Urinary bladder (tissue), 4 donors: ENCODE measurements around the gene SETD1A. TPM values are rescaled to one million over a fixed set of nuclear protein-coding genes. Genes with fewer than 3 reads are reported as not detected.

ENCODE experiments used
- DNase-seq: peaks from one replicate; pipeline ENCODE4 v3.0.0-alpha.2; 2015; ENCODE audit errors: extremely low spot score
- H3K27ac ChIP-seq: one replicate; pipeline ENCODE4 v1.5.1; 2013; ENCODE audit warnings: low read depth, mild to moderate bottlenecking, moderate library complexity
- H3K36me3 ChIP-seq: one replicate; pipeline ENCODE4 v1.6.1; 2013; ENCODE audit warnings: mild to moderate bottlenecking, moderate library complexity; ENCODE audit not compliant: insufficient read depth
- H3K4me1 ChIP-seq: one replicate; pipeline ENCODE4 v1.6.1; 2013; ENCODE audit warnings: mild to moderate bottlenecking, moderate library complexity; ENCODE audit not compliant: insufficient read depth
- H3K4me3 ChIP-seq: one replicate; pipeline ENCODE4 v1.5.1; 2013; ENCODE audit warnings: low read depth, low read length
- WGBS: extraction: QIAGEN DNeasy Blood & Tissue Kit; methylation state at CpG from one replicate; pipeline ENCODE4 v1.1.7; 2013; 5-methylcytosine and 5-hydroxymethylcytosine counted together
- polyA plus RNA-seq: library from polyadenylated mRNA; stranded (reverse); fragments of 200-250 nt; gene quantifications from one replicate; pipeline ENCODE4 v1.2.3, GENCODE V29; 2013
- total RNA-seq: library from RNA; depleted of rRNA; stranded (reverse); fragments of >200 nt; gene quantifications from one replicate; pipeline ENCODE4 v1.2.3, GENCODE V29; 2014
- donor health status: healthy with polysubstance abuse.
- donor health status: healthy.

SETD1A gene
- total and polyA plus RNA-seq, 2 donors = 2.9 to 14.6 TPM

- no peak for DNase-seq
- Histone ChIP-seq H3K36me3 (no peaks in the 10 kb centered on the region), H3K4me1 (no peaks in the 10 kb centered on the region), H3K4me3 (peak overlapping the region; percentile 49), H3K27ac (no peak overlapping the region)
- 65% methylated on average over 21 of the region's 21 CpGs for WGBS
Observed at GRCh38 chr16:30997725-30998711, 40.5 kb downstream of the SETD1A start.

DNA sequence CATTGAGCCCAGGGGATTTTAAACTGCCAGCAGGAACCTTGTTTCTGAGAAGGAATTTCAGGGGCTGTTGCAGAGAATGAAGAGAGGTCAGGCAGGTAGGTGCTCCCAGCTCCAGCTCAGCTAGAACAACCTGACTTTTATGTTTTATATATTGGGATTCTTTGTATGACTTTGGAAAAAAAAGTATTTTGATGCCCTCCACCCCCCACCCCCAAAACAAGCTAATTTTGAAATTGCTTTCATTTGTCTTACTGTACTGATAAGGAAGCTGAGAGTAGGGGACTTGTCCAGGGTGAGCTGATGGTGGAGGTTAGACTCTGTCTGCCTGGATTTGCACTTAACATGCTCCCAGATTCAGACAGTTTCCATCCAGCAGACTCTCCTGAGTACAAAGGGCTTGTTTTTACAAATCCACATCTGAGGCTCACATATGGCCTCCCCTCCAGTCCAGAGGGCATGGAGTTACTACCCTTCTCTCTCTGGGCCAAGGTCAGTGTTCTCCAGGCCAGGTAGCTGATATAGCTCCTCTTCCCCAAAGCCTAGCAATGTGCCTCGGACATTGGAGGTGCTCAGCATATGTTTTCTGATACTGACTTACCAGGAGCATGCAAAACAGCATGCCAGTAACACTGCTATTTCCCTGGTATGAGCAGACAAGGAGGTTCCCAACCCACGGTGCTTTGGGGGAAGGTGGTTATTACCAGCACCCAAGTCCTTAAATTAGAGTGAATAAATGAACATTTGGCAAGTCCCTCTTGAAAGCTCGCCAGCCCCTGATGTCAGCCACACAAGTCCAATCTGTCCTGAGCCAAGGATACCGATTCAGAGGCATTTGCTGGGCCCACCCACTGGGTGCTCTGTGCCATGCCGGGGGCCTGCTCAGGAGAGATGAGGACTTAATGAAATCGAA lies 41.6 kb downstream of the SETD1A start:
- Histone ChIP-seq H3K4me1 (no peaks in the 10 kb centered on the region), H3K27ac (no peak overlapping the region), H3K36me3 (no peaks in the 10 kb centered on the region), H3K4me3 (no peak overlapping the region)
- 72% methylated on average over 6 of the region's 6 CpGs for WGBS
- DNase-seq = no peak

GRCh38 chr16:31000671-31001382 lies 43.3 kb downstream of the SETD1A start:
- Histone ChIP-seq H3K4me1 (no peaks in the 10 kb centered on the region), H3K36me3 (no peaks in the 10 kb centered on the region), H3K4me3 (no peak overlapping the region), H3K27ac (no peak overlapping the region)
- 90% methylated on average over 19 of the region's 19 CpGs for WGBS
- no peak for DNase-seq

DNA sequence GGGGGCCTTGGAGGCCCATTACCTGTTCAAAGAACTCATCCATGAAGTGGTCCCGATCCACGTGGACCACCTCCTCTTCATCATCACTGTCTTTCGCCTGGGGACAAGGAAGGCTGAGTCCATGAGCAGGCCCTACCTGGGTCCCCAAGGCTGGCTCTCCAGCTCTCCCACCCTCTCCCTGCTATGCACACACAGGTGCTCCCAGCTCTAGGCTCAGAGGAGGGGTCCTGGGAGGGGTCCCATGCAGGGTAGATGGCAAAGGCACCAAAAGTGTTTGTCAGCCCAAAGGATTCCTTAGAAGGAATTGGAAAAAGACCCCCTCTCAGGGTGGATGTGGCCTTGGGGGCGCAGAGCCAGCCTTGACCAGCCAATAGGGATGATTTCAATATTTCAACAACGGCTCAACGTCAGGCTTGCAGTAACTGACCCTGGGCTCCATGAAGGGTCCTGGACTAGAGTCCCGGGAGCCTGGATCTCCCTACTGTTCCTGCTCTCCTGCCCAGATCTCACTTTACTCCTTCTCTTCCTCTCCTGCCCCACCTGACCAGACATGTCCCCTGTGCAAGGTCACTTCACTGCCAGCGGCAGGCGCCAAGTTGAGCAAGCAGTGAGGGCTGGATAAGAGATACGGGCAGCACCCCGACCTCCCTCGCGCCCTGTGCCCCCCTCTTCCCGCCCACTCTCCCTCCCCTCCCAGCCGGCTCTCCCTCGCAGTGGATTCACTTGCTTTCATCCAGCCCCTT lies 44.1 kb downstream of the SETD1A start:
- no peak overlapping the region for H3K27ac ChIP-seq
- WGBS = 65% methylated on average over 16 of the region's 16 CpGs

GRCh38 chr16:31002250-31002700 lies 44.7 kb downstream of the SETD1A start:
- no peak overlapping the region for H3K4me3 ChIP-seq
- no peaks in the 10 kb centered on the region for H3K36me3 ChIP-seq
- WGBS = 68% methylated on average over 10 of the region's 10 CpGs
- no peak for DNase-seq
- no peak overlapping the region for H3K27ac ChIP-seq
- no peaks in the 10 kb centered on the region for H3K4me1 ChIP-seq

More for the DNA sequence above, 44.1 kb downstream of the SETD1A start:
- no peaks in the 10 kb centered on the region for H3K4me1 ChIP-seq
- DNase-seq = no peak
- no peaks in the 10 kb centered on the region for H3K36me3 ChIP-seq
- no peak overlapping the region for H3K4me3 ChIP-seq

DNA sequence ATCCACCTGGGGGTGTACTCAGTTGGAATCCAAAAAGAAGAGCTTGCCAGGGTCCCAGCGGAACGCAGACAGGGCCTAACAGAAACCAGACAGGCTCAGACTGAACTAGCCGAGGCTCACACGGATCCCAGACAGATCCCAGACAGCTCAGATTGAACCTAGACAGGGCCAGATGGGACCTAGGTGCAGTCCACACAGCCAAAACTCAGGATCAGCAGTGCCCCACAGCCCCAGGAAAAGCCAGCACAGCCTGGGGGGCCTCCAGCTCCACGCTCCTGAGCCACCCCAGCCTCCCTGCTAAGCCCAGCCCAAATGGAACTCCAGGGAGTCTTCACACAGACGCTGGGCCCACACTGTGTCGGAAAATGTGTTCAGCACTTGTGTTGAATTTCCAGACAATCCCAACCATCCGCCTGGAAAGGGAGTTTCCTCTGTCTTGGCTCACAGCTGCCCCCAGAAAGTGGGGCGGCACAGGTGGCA lies 45.3 kb downstream of the SETD1A start:
- Histone ChIP-seq H3K27ac (no peak overlapping the region), H3K36me3 (no peaks in the 10 kb centered on the region), H3K4me3 (no peak overlapping the region), H3K4me1 (no peaks in the 10 kb centered on the region)
- DNase-seq = no peak
- 75% methylated on average over 9 of the region's 9 CpGs for WGBS

DNA sequence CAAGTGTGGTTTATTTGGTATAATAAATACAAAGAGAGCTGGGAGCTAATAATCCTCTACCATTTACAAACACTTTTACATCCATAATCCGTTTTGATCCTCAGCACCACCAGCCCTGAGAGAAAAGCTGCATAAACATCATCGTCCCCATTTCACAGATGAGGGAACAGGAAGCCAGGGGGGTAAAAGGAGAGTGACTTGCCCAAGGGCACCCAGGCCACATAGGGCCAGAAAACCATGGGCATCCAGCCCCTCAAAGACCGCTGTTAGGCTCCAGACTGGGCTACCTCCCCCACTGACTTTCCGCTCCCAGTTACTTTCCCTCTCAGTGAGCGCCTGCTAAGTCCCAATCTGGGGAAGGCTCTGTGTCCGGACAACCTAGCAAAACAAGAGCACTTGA lies 46.2 kb downstream of the SETD1A start:
- H3K36me3 ChIP-seq = no peaks in the 10 kb centered on the region
- no peak overlapping the region for H3K27ac ChIP-seq
- DNase-seq = no peak
- WGBS = 83% methylated on average over 6 of the region's 6 CpGs
- H3K4me1 ChIP-seq = no peaks in the 10 kb centered on the region
- H3K4me3 ChIP-seq = no peak overlapping the region

DNA sequence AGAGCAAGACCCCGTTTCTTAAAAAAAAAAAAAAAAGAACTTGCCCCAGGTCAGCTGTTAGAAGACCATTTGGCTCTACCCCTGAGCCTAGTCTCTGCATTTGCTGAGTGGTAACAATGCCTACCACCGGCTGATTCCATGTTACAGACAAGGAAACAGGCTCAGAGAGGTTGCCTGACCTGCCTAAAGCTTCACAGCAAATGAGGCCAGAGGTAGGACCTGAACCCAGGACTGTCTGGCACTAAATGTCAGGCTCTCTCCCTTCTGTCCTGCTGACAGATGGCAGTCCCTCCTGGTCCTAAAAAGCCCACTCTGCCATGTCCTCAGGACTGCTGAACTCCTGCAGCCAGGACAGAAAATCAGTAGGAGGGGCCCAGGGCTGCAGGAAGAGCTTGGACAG lies 47.1 kb downstream of the SETD1A start:
- H3K27ac ChIP-seq = no peak overlapping the region
- 82% methylated on average over 2 of the region's 2 CpGs for WGBS
- DNase-seq = no peak
- H3K36me3 ChIP-seq = no peaks in the 10 kb centered on the region
- no peaks in the 10 kb centered on the region for H3K4me1 ChIP-seq
- H3K4me3 ChIP-seq = no peak overlapping the region

- H3K4me1 ChIP-seq = no peaks in the 10 kb centered on the region
- 73% methylated on average over 16 of the region's 16 CpGs for WGBS
- H3K4me3 ChIP-seq = no peak overlapping the region
- H3K36me3 ChIP-seq = no peaks in the 10 kb centered on the region
- no peak overlapping the region for H3K27ac ChIP-seq
- no peak for DNase-seq
Observed at GRCh38 chr16:31005350-31006085, 48.0 kb downstream of the SETD1A start.

GRCh38 chr16:31006086-31006385 lies 48.5 kb downstream of the SETD1A start:
- H3K4me1 ChIP-seq = no peaks in the 10 kb centered on the region
- no peak overlapping the region for H3K27ac ChIP-seq
- no peak for DNase-seq
- no peaks in the 10 kb centered on the region for H3K36me3 ChIP-seq
- 45% methylated on average over 7 of the region's 7 CpGs for WGBS
- no peak overlapping the region for H3K4me3 ChIP-seq

DNA sequence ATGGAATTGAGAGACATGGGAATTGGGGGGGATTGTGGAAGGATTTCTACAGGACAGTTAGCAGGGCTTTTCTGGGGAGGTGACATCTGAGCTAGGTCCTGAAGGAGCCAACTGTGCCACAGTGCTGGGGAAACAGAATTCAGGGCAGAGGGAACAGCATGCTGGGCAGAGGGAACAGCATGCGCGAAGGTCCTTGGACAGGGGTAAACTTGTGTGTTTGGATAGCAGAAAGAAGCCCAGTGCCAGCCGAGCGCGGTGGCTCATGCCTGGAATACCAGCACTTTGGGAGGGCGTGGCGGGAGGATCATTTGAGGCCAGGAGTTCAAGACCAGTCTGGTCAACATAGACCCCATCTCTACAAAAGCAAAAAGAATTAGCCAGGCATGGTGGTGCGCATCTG lies 49.0 kb downstream of the SETD1A start:
- 92% methylated on average over 8 of the region's 8 CpGs for WGBS
- H3K4me3 ChIP-seq = no peak overlapping the region
- no peak for DNase-seq
- no peaks in the 10 kb centered on the region for H3K4me1 ChIP-seq
- H3K27ac ChIP-seq = no peak overlapping the region
- H3K36me3 ChIP-seq = no peaks in the 10 kb centered on the region

DNA sequence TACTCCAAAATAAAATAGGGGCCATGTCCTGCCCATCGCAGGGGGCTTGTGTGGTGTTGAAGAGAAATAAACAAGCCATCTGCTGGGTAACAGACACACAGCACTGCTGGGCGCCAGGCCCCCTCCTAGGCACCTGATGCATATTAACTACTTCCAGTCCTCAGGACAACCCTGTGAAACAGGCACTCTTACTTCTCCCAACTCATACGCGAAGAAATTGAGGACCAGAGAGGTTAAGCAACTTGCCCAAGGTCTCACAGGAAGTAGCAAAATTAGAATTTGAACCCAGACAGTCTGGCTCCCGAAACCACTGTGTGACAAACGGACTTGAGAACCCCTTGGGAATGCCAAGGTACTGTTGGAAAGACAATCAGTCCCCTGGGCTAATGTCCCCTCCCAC lies 50.1 kb downstream of the SETD1A start:
- no peak overlapping the region for H3K27ac ChIP-seq
- H3K4me1 ChIP-seq = no peaks in the 10 kb centered on the region
- no peak overlapping the region for H3K4me3 ChIP-seq
- no peak for DNase-seq
- 62% methylated on average over 6 of the region's 6 CpGs for whole genome bisulfite sequencing
- no peaks in the 10 kb centered on the region for H3K36me3 ChIP-seq
